K562 (cell line): ENCODE data around the gene CABP4. TPM values are rescaled to one million over a fixed set of nuclear protein-coding genes. Genes with fewer than 3 reads are reported as not detected.

Experiments used
- ATF3 ChIP-seq, 2 experiments: fragments of 450-650 bp in 1 of 2; sonication (generic) in 1 of 2; formaldehyde crosslinking in 1 of 2; IDR thresholded peaks in 1 of 2; conservative IDR thresholded peaks in 1 of 2; 2 replicates each; pipeline versions ENCODE4 v1.6.1 to v1.8.1; 2016 to 2023; ENCODE audit warnings: mild to moderate bottlenecking in 2 of 2, moderate library complexity in 2 of 2, inconsistent platforms in 1 of 2, missing genetic modification reagents in 1 of 2
- CBX3 ChIP-seq, 2 experiments: IDR thresholded peaks; 1 replicate in 1 of 2; 2 replicates in 1 of 2; pipeline ENCODE4 v1.6.1; 2012; ENCODE audit warnings: inconsistent platforms in 2 of 2, low read length in 2 of 2, borderline replicate concordance in 1 of 2, control low read depth in 1 of 2
- CREM ChIP-seq: IDR thresholded peaks from 2 replicates; pipeline ENCODE4 v1.6.1; 2014; ENCODE audit warnings: antibody characterized with exemption, low read depth
- CUX1 ChIP-seq: fragments of 200-800 bp; sonication (Bioruptor generic); IDR thresholded peaks from 2 replicates; pipeline ENCODE4 v1.6.1; 2016; ENCODE audit warnings: missing genetic modification characterization, missing compliant biosample characterization
- EP300 ChIP-seq: IDR thresholded peaks from 2 replicates; pipeline ENCODE4 v1.6.1; 2012; ENCODE audit warnings: low read length, improper control_type of control experiment
- GTF2F1 ChIP-seq: IDR thresholded peaks from 2 replicates; pipeline ENCODE4 v1.6.1; 2011; ENCODE audit warnings: low read depth, low read length, improper control_type of control experiment
- HOXB6 ChIP-seq: fragments of 250-450 bp; sonication (Bioruptor Pico); IDR thresholded peaks from 2 replicates; pipeline ENCODE4 v1.5.1; 2022; ENCODE audit warnings: mild to moderate bottlenecking, borderline replicate concordance
- MCM7 ChIP-seq, 2 experiments: fragments of 450-650 bp; IDR thresholded peaks; 2 replicates each; pipeline ENCODE4 v1.6.1; 2016 to 2018
- MYC ChIP-seq, 2 experiments: fragments of 250-450 bp in 1 of 2; sonication (Bioruptor Pico) in 1 of 2; IDR thresholded peaks; 2 replicates each; pipeline versions ENCODE4 v1.5.1 to v1.6.1; 2012 to 2021; ENCODE audit warnings: low read depth in 2 of 2, borderline replicate concordance in 1 of 2, improper control_type of control experiment in 1 of 2, low read length in 1 of 2, mild to moderate bottlenecking in 1 of 2, moderate library complexity in 1 of 2
- NFYB ChIP-seq: IDR thresholded peaks from 2 replicates; pipeline ENCODE4 v1.6.1; 2011; ENCODE audit warnings: mild to moderate bottlenecking, moderate library complexity; ENCODE audit not compliant: insufficient read length; ENCODE audit errors: extremely low read depth
- PKNOX1 ChIP-seq: fragments of 450-650 bp; IDR thresholded peaks from 2 replicates; pipeline ENCODE4 v1.6.1; 2016
- PPARD ChIP-seq: fragments of 250-450 bp; sonication (Bioruptor Pico); IDR thresholded peaks from 2 replicates; pipeline ENCODE4 v1.8.0; 2022; ENCODE audit warnings: inconsistent platforms, mild to moderate bottlenecking, moderate library complexity
- SIX5 ChIP-seq, 2 experiments: IDR thresholded peaks; 2 replicates each; pipeline ENCODE4 v1.6.1; 2011; ENCODE audit warnings: low read length in 2 of 2, borderline replicate concordance in 1 of 2, low read depth in 1 of 2, mild to moderate bottlenecking in 1 of 2, moderate library complexity in 1 of 2; ENCODE audit not compliant: insufficient read depth in 1 of 2
- SP2 ChIP-seq: IDR thresholded peaks from 2 replicates; pipeline ENCODE4 v1.6.1; 2011; ENCODE audit warnings: mild to moderate bottlenecking, low read depth, low read length, moderate library complexity; ENCODE audit not compliant: poor library complexity, severe bottlenecking; ENCODE audit errors: extremely low read depth
- STAG1 ChIP-seq: sonication (generic); formaldehyde crosslinking; IDR thresholded peaks from 2 replicates; pipeline ENCODE4 v1.5.0; 2020; ENCODE audit warnings: missing genetic modification reagents, borderline replicate concordance
- ZNF41 ChIP-seq: fragments of 250-450 bp; sonication (Bioruptor Pico); conservative IDR thresholded peaks from 2 replicates; pipeline ENCODE4 v1.4.0; 2020; ENCODE audit warnings: mild to moderate bottlenecking
- polyA plus RNA-seq, 8 experiments: library from polyadenylated mRNA; depleted of rRNA in 4 of 8; stranded (reverse) in 5 of 8; unstranded in 3 of 8; fragments of >200 nt; fragmentation: Nextera tagmentation in 2 of 8; fragmentation: Illumina TruSeq in 1 of 8; extraction: Ambion mirVana in 2 of 8; extraction: Trizol in 1 of 8; gene quantifications; 2 replicates each; pipeline versions ENCODE4 v1.2.1 to v1.2.3, GENCODE V29; 2011 to 2014; ENCODE audit warnings: inconsistent platforms in 1 of 8, missing spikeins in 1 of 8
- total RNA-seq, 7 experiments: library from RNA; depleted of rRNA in 6 of 7; stranded (reverse); fragments of >200 nt in 6 of 7; fragmentation: Illumina TruSeq in 2 of 7; extraction: Trizol in 2 of 7; gene quantifications; 2 replicates each; pipeline versions ENCODE4 v1.2.1 to v1.2.3, GENCODE V29; 2011 to 2021; ENCODE audit warnings: low replicate concordance in 1 of 7

CABP4 gene
- total and polyA plus RNA-seq, 9 of the 15 experiments (the other 6 are each of a cell fraction or from before 2014, with no cell fraction given): 0.11 TPM; not detected in 8

- TF ChIP-seq ATF3 (IDR thresholded peaks at IDR 0.05): 0 out of 2 replicates have a peak, but pooled peaks have one; percentile 16
- no peak for TF ChIP-seq ATF3 (CRISPR knock-in tag; conservative IDR thresholded peaks at IDR 0.05)
- peak; percentile 11; the same call in 1 of the 2 replicates for TF ChIP-seq CREM
- TF ChIP-seq NFYB: no peak
- TF ChIP-seq MYC (IDR thresholded peaks at IDR 0.05; ENCODE audit: low read depth, low read length): no peak
- TF ChIP-seq MYC (CRISPR knock-in tag; IDR thresholded peaks at IDR 0.05; ENCODE audit: borderline replicate concordance, low read depth): peak; percentile 57; the same call in 1 of the 2 replicates
- no peak for TF ChIP-seq SIX5 (IDR thresholded peaks at IDR 0.05; ENCODE audit: borderline replicate concordance in 1 of 2, insufficient read depth in 1 of 2, low read depth in 1 of 2, low read length in 2 of 2)
- no peak for TF ChIP-seq SP2
- TF ChIP-seq CUX1 (CRISPR knock-in tag): no peak
- no peak; a peak in 1 of 3 replicates for TF ChIP-seq CBX3 (IDR thresholded peaks at IDR 0.05; ENCODE audit: borderline replicate concordance in 1 of 2, low read length in 2 of 2)
- TF ChIP-seq PPARD: no peak
- 0 out of 2 replicates have a peak, but pooled peaks have one; percentile 14 for TF ChIP-seq ZNF41 (CRISPR knock-in tag)
- no peak for TF ChIP-seq EP300
- TF ChIP-seq HOXB6 (CRISPR knock-in tag): peak; percentile 44; the same call in 1 of the 2 replicates
- TF ChIP-seq MCM7 (IDR thresholded peaks at IDR 0.05): no peak
- TF ChIP-seq STAG1: peak; percentile 72
- peak; percentile 32; the same call in 1 of the 2 replicates for TF ChIP-seq PKNOX1
- 0 out of 2 replicates have a peak, but pooled peaks have one; percentile 34 for TF ChIP-seq GTF2F1
Observed at GRCh38 chr11:67505605-67506396, 50.6 kb downstream of the CABP4 start (continued).
